Immature natural killer cell (primary cell): Measurements from ENCODE around the gene THAP11. TPM values are rescaled to one million over a fixed set of nuclear protein-coding genes. Genes with fewer than 3 reads are reported as not detected.

Source experiments
- DNase-seq, 3 donors: peaks; one replicate each; pipeline ENCODE4 v3.0.0; 2022; ENCODE audit warnings: mixed read lengths in 1 of 3
- H3K27ac Mint-ChIP-seq, 6 donors: one replicate each; pipeline ENCODE4 v1.8.0; 2020; ENCODE audit warnings: mixed read lengths in 6 of 6, mild to moderate bottlenecking in 5 of 6, inconsistent platforms in 4 of 6, moderate library complexity in 3 of 6
- H3K27me3 Mint-ChIP-seq, 3 donors: one replicate each; pipeline ENCODE4 v1.8.0; 2020 to 2021; ENCODE audit warnings: low read depth in 3 of 3, mild to moderate bottlenecking in 3 of 3, mixed read lengths in 3 of 3, moderate library complexity in 3 of 3, inconsistent platforms in 1 of 3
- H3K36me3 Mint-ChIP-seq, 3 donors: one replicate each; pipeline ENCODE4 v1.8.0; 2020; ENCODE audit warnings: mixed read lengths in 3 of 3, inconsistent platforms in 2 of 3, mild to moderate bottlenecking in 2 of 3
- H3K4me1 Mint-ChIP-seq, 2 donors: one replicate each; pipeline ENCODE4 v1.8.0; 2020; ENCODE audit warnings: inconsistent platforms in 2 of 2, mild to moderate bottlenecking in 2 of 2, mixed read lengths in 2 of 2, moderate library complexity in 1 of 2
- H3K4me3 Mint-ChIP-seq, 5 donors: one replicate each; pipeline ENCODE4 v1.8.0; 2020; ENCODE audit warnings: mild to moderate bottlenecking in 5 of 5, mixed read lengths in 5 of 5, inconsistent platforms in 3 of 5, moderate library complexity in 3 of 5
- H3K9me3 Mint-ChIP-seq, 6 donors: one replicate each; pipeline ENCODE4 v1.8.0; 2020; ENCODE audit warnings: mild to moderate bottlenecking in 6 of 6, mixed read lengths in 6 of 6, inconsistent platforms in 4 of 6, moderate library complexity in 3 of 6
- polyA plus RNA-seq, 3 donors: library from polyadenylated mRNA; unstranded; fragments of 300-500 nt; fragmentation: Illumina TruSeq; gene quantifications; one replicate each; pipeline ENCODE4 v1.2.3, GENCODE V29; 2021

The THAP11 gene
- polyA plus RNA-seq, 3 donors from 2014 or later: 102 to 129 (median 117) TPM

DNA sequence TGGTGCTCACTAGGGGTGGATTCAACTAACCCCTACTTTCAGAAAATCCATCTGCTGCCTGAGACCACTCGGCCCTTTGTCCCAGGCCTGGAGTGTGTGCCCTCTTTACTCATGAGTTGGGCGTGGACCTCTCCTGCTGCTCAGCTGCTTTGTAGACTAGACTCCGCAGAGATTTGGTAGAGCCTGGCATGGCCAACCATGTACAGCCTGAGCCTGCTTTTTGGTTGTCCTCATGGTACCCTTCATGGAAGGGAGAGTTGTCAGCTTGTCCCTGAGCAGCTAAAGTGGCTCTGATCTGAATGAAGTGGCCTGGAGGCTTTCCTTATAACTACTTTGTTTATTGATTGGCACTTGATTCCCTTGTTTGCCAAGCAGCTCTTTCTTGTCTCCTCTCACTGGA is 32.3 kb downstream of the THAP11 start:
- H3K4me1 Mint-ChIP-seq: peaks cover 35 to 40% of the 10 kb centered on the region in 2 donors
- H3K27ac Mint-ChIP-seq: peak overlapping the region in 5 of 6 donors; percentile 45 to 94 (median 86)
- H3K27me3 Mint-ChIP-seq: peaks cover 0 to 11% (median 2%) of the 10 kb centered on the region in 3 donors
- peaks cover 3 to 10% (median 5%) of the 10 kb centered on the region in 3 donors for H3K36me3 Mint-ChIP-seq
- H3K9me3 Mint-ChIP-seq: no peaks in the 10 kb centered on the region
- DNase-seq: no peak
- peak overlapping the region; percentile 89 to 93 (median 91) for H3K4me3 Mint-ChIP-seq

DNA sequence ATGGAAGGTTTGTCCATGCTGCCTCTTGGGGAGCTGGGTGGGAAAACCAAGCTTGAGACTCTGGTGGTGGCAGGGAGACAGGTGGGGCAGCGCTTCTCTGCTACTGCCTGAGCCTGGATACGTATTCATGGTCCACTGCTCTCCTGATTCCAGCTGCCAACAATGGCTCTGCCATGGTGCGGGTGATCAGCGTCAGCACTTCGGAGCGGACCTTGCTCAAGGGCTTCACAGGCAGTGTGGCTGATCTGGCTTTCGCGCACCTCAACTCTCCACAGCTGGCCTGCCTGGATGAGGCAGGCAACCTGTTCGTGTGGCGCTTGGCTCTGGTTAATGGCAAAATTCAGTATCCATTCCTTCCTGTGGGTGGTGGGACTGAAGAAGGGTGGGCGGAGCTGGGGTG is 34.9 kb downstream of the THAP11 start:
- no peak overlapping the region for H3K27ac Mint-ChIP-seq
- peaks cover 0 to 11% (median 2%) of the 10 kb centered on the region in 3 donors for H3K27me3 Mint-ChIP-seq
- peaks cover 3 to 22% (median 5%) of the 10 kb centered on the region in 3 donors for H3K36me3 Mint-ChIP-seq
- DNase-seq: no peak
- H3K4me3 Mint-ChIP-seq: no peak overlapping the region
- no peaks in the 10 kb centered on the region for H3K9me3 Mint-ChIP-seq
- H3K4me1 Mint-ChIP-seq: peaks cover 35 to 40% of the 10 kb centered on the region in 2 donors

DNA sequence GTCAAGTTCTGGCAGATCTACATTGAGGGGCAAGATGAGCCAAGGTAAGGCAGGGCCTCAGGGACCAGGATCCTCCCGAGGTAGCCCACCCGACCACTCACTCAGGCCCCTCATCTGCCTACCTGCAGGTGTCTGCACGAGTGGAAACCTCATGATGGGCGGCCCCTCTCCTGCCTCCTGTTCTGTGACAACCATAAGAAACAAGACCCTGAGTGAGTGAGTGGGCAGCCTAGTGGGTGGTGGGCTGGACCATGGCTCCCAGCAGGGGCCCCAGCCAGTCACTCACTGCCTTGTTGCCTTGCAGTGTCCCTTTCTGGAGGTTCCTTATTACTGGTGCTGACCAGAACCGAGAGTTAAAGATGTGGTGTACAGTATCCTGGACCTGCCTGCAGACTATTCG is 36.1 kb downstream of the THAP11 start:
- peaks cover 3 to 28% (median 8%) of the 10 kb centered on the region in 3 donors for H3K36me3 Mint-ChIP-seq
- peaks cover 27 to 31% of the 10 kb centered on the region in 2 donors for H3K4me1 Mint-ChIP-seq
- H3K9me3 Mint-ChIP-seq: no peaks in the 10 kb centered on the region
- H3K27ac Mint-ChIP-seq: no peak overlapping the region
- DNase-seq: no peak
- H3K27me3 Mint-ChIP-seq: peaks cover 0 to 4% (median 2%) of the 10 kb centered on the region in 3 donors
- H3K4me3 Mint-ChIP-seq: no peak overlapping the region

DNA sequence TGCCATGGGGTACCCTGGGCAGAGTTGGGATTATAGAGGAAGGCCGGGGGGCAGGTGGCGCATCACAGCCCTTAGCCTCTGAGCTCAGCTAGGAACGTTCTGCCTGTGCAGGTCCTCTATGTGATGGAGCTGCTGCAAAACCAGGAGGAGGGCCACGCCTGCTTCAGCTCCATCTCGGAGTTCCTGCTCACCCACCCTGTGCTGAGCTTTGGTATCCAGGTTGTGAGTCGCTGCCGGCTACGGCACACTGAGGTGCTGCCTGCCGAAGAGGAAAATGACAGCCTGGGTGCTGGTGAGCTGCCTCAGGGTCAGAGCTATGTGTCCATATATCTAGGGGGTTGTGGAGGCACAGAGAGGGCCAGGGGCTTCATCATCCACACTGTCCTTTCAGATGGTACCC is 36.7 kb downstream of the THAP11 start:
- no peak overlapping the region for H3K4me3 Mint-ChIP-seq
- no peak overlapping the region for H3K27ac Mint-ChIP-seq
- peaks cover 0 to 2% (median 2%) of the 10 kb centered on the region in 3 donors for H3K27me3 Mint-ChIP-seq
- H3K9me3 Mint-ChIP-seq: no peaks in the 10 kb centered on the region
- peaks cover 21 to 25% of the 10 kb centered on the region in 2 donors for H3K4me1 Mint-ChIP-seq
- H3K36me3 Mint-ChIP-seq: peaks cover 3 to 34% (median 10%) of the 10 kb centered on the region in 3 donors
- DNase-seq: no peak

DNA sequence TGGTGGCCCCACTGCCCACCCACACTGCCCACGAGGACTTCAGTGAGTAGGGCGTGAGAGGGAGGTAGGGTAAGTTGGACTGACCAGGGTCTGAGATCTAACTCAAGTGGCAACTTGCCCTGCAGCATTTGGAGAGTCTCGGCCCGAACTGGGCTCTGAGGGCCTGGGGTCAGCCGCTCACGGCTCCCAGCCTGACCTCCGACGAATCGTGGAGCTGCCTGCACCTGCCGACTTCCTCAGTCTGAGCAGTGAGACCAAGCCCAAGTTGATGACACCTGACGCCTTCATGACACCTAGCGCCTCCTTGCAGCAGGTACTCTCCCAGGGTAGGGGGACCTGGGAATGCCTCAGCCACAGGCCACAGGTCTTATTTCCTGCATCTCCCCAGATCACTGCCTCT is 37.3 kb downstream of the THAP11 start:
- Mint-ChIP-seq H3K36me3 (peaks cover 3 to 34% (median 10%) of the 10 kb centered on the region in 3 donors), H3K9me3 (no peaks in the 10 kb centered on the region), H3K4me1 (peaks cover 15 to 19% of the 10 kb centered on the region in 2 donors), H3K27ac (no peak overlapping the region), H3K4me3 (no peak overlapping the region), H3K27me3 (peaks cover 0 to 2% (median 0%) of the 10 kb centered on the region in 3 donors)
- DNase-seq: no peak

DNA sequence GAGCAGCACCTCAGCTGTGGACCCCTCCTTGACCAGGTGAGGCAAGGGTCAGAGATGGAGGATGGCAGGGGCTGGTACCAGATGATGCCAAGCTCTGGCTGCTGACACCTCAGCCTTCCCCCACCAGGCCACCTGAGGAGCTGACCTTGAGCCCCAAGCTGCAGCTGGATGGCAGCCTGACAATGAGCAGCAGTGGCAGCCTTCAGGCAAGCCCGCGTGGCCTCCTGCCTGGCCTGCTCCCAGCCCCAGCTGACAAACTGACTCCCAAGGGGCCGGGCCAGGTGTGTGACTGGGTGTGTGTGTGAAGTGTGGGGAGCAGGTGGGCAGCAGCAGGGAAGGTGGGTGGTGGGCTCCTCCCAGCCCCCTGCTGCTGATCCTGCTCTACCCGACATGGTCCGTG is 37.8 kb downstream of the THAP11 start:
- Mint-ChIP-seq H3K4me1 (peaks cover 11 to 14% of the 10 kb centered on the region in 2 donors), H3K27ac (no peak overlapping the region), H3K4me3 (no peak overlapping the region), H3K9me3 (no peaks in the 10 kb centered on the region), H3K36me3 (peaks cover 3 to 34% (median 10%) of the 10 kb centered on the region in 3 donors), H3K27me3 (peaks cover 0 to 2% (median 0%) of the 10 kb centered on the region in 3 donors)
- DNase-seq: no peak

DNA sequence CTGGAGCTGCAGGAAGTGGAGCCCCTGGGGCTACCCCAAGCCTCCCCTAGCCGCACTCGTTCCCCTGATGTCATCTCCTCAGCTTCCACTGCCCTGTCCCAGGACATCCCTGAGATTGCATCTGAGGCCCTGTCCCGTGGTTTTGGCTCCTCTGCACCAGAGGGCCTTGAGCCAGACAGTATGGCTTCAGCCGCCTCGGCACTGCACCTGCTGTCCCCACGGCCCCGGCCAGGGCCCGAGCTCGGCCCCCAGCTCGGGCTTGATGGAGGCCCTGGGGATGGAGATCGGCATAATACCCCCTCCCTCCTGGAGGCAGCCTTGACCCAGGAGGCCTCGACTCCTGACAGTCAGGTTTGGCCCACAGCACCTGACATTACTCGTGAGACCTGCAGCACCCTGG is 38.5 kb downstream of the THAP11 start:
- H3K4me3 Mint-ChIP-seq: no peak overlapping the region
- H3K36me3 Mint-ChIP-seq: peaks cover 3 to 34% (median 10%) of the 10 kb centered on the region in 3 donors
- DNase-seq: no peak
- H3K4me1 Mint-ChIP-seq: peaks cover 5 to 8% of the 10 kb centered on the region in 2 donors
- peaks cover 0 to 2% (median 0%) of the 10 kb centered on the region in 3 donors for H3K27me3 Mint-ChIP-seq
- no peak overlapping the region for H3K27ac Mint-ChIP-seq
- no peaks in the 10 kb centered on the region for H3K9me3 Mint-ChIP-seq

DNA sequence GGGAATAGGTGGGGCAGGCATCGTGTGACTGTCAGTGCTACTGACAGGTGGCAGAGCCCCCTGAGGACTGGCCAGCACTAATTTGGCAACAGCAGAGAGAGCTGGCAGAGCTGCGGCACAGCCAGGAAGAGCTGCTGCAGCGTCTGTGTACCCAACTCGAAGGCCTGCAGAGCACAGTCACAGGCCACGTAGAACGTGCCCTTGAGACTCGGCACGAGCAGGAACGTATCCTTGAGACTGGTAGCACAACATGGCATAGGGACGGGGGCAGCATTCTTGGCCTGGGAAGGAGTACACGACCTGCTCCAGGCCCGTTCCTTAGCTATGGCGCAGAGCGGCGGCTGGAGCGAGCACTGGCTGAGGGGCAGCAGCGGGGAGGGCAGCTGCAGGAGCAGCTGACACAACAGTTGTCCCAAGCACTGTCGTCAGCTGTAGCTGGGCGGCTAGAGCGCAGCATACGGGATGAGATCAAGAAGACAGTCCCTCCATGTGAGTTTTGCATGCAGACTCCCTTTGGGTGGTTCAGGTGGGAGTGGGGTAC is 39.6 kb downstream of the THAP11 start:
- Mint-ChIP-seq H3K27ac (peak overlapping the region in 1 of 6 donors; percentile 30), H3K9me3 (no peaks in the 10 kb centered on the region), H3K4me3 (no peak overlapping the region), H3K4me1 (no peaks in the 10 kb centered on the region), H3K36me3 (peaks cover 3 to 34% (median 13%) of the 10 kb centered on the region in 3 donors), H3K27me3 (peaks cover 0 to 2% (median 0%) of the 10 kb centered on the region in 3 donors)
- DNase-seq: no peak

DNA sequence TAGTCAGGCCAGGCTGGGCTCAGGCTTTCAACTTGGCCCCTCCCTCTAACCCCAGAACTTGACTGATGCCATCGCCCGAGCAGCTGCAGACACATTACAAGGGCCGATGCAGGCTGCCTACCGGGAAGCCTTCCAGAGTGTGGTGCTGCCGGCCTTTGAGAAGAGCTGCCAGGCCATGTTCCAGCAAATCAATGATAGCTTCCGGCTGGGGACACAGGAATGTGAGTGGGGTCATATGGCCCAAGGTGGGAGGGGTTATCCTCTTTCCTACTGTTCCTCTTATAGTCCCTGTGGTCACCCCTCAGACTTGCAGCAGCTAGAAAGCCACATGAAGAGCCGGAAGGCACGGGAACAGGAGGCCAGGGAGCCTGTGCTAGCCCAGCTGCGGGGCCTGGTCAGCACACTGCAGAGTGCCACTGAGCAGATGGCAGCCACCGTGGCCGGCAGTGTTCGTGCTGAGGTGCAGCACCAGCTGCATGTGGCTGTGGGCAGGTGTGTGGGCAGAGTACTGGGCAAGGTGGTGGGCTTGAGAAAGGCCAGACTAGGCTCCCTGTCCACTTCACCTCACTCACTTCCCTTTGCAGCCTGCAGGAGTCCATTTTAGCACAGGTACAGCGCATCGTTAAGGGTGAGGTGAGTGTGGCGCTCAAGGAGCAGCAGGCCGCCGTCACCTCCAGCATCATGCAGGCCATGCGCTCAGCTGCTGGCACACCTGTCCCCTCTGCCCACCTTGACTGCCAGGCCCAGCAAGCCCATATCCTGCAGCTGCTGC is 40.4 kb downstream of the THAP11 start:
- Mint-ChIP-seq H3K9me3 (no peaks in the 10 kb centered on the region), H3K36me3 (peaks cover 3 to 32% (median 15%) of the 10 kb centered on the region in 3 donors), H3K4me1 (no peaks in the 10 kb centered on the region), H3K27ac (no peak overlapping the region), H3K27me3 (peaks cover 0 to 2% (median 0%) of the 10 kb centered on the region in 3 donors), H3K4me3 (no peak overlapping the region)
- no peak for DNase-seq

DNA sequence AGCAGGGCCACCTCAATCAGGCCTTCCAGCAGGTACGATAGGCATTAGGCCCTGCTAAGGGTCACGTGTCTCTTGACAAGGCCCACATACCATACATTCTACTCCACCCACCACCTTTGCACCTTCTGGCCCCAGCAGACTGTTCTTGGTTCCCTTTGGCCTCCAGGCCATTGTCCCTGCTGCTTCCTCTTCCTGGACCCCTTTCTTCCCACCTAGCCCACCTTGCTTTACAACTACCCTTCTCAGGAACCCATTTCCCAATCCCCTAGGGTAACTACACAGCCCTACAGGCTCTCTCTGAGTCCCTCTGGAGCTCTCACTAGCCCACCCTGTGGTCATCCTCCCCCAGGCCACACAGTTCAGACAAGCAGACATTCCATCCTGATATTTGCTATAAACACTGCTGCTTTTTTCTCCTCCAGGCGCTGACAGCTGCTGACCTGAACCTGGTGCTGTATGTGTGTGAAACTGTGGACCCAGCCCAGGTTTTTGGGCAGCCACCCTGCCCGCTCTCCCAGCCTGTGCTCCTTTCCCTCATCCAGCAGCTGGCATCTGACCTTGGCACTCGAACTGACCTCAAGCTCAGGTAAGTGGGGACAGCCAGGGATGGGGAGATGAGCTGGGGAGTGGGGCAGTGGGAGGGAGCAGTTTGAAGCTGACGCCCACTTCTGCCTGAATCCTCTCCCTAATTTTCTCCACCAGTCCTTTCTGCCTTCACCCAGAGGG is 41.2 kb downstream of the THAP11 start:
- no peaks in the 10 kb centered on the region for H3K4me1 Mint-ChIP-seq
- peak overlapping the region in 2 of 6 donors; percentile 29 to 64 for H3K27ac Mint-ChIP-seq
- no peak overlapping the region for H3K4me3 Mint-ChIP-seq
- peaks cover 0 to 28% (median 15%) of the 10 kb centered on the region in 3 donors for H3K36me3 Mint-ChIP-seq
- peaks cover 0 to 2% (median 0%) of the 10 kb centered on the region in 3 donors for H3K27me3 Mint-ChIP-seq
- H3K9me3 Mint-ChIP-seq: no peaks in the 10 kb centered on the region
- no peak for DNase-seq

DNA sequence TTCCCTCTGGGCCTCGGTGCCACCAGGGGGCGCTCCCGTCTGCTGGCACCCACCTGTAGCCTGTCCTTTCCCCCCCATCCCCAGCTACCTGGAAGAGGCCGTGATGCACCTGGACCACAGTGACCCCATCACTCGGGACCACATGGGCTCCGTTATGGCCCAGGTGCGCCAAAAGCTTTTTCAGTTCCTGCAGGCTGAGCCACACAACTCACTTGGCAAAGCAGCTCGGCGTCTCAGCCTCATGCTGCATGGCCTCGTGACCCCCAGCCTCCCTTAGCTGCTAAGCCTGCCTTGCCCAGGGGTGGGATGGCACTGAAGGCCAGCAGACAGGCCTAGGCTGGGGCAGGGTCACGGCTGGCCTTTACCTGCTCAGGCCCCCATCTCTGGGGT is 41.7 kb downstream of the THAP11 start:
- no peak overlapping the region for H3K4me3 Mint-ChIP-seq
- peak; percentile 60 to 70 (median 65) for DNase-seq
- H3K36me3 Mint-ChIP-seq: peaks cover 0 to 28% (median 15%) of the 10 kb centered on the region in 3 donors
- no peaks in the 10 kb centered on the region for H3K9me3 Mint-ChIP-seq
- peaks cover 0 to 2% (median 0%) of the 10 kb centered on the region in 3 donors for H3K27me3 Mint-ChIP-seq
- H3K4me1 Mint-ChIP-seq: no peaks in the 10 kb centered on the region
- H3K27ac Mint-ChIP-seq: no peak overlapping the region

DNA sequence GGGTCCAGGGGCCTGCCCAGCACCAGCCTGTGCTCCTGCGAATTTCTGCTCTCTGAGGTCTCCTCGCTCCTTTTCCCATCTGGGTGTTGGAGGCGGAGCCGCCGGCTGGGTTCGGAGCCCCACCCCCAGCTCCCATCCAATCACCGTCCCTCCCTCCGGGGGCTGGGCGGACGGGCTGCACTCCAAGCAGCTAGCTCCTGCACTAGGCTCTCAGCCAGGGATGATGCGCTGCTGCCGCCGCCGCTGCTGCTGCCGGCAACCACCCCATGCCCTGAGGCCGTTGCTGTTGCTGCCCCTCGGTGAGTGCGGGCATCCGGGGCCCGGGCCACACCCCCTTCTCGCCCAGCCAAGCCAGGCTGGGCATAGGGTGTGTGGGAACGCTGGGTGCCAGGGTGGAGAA is 42.6 kb downstream of the THAP11 start, which contains the start of gene NRN1L:
TSS of gene NRN1L (plus strand) at position 202 of the 400 bp plus-strand sequence. CDS start at position 221, 19 bp downstream.
- no peak for DNase-seq
- Mint-ChIP-seq H3K36me3 (peaks cover 0 to 21% (median 10%) of the 10 kb centered on the region in 3 donors), H3K27ac (no peak within 1 kb of the TSS), H3K4me3 (no peak within 1 kb of the TSS), H3K4me1 (no peaks in the 10 kb centered on the region), H3K27me3 (peaks cover 0 to 2% (median 0%) of the 10 kb centered on the region in 3 donors), H3K9me3 (no peaks in the 10 kb centered on the region)

DNA sequence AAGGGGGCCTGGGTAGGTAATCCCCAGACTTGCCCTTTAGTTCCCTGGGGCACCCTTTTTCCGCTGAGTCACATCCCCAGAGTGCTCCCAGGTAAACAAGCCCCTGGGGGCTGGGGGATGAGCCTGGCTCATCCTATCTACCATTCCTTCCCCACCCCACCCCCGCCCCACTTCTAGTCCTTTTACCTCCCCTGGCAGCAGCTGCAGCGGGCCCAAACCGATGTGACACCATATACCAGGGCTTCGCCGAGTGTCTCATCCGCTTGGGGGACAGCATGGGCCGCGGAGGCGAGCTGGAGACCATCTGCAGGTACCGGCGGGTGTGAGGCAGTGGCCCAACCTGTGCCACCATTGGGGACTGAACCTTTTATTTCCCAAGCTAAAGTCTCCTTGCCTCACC is 43.4 kb downstream of the THAP11 start:
- no peak overlapping the region for H3K27ac Mint-ChIP-seq
- no peaks in the 10 kb centered on the region for H3K9me3 Mint-ChIP-seq
- H3K27me3 Mint-ChIP-seq: peaks cover 0 to 2% (median 0%) of the 10 kb centered on the region in 3 donors
- H3K4me3 Mint-ChIP-seq: no peak overlapping the region
- H3K36me3 Mint-ChIP-seq: peaks cover 0 to 17% (median 10%) of the 10 kb centered on the region in 3 donors
- DNase-seq: no peak
- H3K4me1 Mint-ChIP-seq: no peaks in the 10 kb centered on the region
